HG02852 (cell line): Measurements from ENCODE around the gene PRKACB.

Experiments
- ATAC-seq: cut with Tn5 transposase; IDR thresholded peaks from one replicate; pipeline ENCODE4 v1.9.1; 2021; ENCODE audit warnings: mild to moderate bottlenecking, moderate library complexity; ENCODE audit not compliant: unreplicated experiment

Gene PRKACB

DNA sequence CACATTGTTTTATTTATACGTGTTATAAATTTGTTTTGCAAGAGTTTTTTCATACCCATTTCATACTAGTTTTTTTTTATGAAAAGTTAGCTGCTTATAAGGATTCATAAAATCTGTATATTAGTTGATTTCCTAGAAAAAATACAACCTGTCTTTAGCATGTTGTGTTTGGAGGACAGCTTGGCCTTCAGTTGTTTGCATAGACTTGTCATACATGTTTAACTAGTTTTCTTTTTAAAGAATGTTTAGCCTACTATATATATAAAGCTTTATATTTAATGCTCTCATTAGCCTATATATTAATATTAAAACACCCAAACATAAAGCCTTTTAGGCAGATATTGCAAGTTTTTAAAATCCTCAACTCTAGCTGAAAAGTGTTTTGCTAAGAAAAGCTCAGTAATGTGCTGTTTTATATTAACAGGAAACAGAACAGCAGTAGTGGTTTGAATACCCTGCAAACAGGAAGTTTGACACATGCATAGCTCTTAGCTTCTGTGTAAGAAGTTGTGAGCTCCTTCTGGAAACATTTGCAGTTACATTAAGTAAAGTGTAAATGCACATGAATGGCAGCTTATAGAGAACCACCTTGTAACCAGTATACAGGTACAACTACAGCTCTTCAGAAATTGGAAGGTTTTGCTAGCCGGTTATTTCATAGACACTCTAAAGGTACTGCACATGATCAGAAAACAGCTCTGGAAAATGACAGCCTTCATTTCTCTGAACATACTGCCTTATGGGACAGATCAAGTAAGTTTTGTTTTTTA is at the start of gene PRKACB:
TSS of gene PRKACB (plus strand) at position 476 of the 770 bp plus-strand sequence. CDS start at position 567, 91 bp downstream.
- peak; percentile 96 for ATAC-seq

- ATAC-seq = no peak
Measured at GRCh38 chr1:84095308-84095707, 48.8 kb upstream of the PRKACB start.

- no peak for ATAC-seq
Measured at GRCh38 chr1:84096176-84096575, 47.9 kb upstream of the PRKACB start.

DNA sequence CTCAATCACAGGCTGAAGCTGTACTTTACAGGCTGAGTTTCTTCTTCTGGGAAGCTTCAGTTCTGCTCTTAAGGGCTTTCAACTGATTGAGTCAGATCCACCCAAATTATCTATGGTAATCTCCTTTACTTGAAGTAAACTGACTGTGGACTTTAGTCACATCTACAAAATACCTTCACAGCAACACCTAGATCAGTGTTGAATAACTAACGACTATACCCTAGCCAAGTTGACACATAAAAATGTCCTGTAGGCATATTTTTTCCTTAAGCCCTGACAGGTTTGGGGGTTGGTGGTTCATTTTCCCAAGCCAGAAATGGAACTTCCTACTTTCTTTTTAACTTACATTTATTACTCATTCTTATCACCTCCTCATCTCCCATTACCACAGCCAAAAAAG is 42.9 kb upstream of the PRKACB start:
- ATAC-seq = no peak

DNA sequence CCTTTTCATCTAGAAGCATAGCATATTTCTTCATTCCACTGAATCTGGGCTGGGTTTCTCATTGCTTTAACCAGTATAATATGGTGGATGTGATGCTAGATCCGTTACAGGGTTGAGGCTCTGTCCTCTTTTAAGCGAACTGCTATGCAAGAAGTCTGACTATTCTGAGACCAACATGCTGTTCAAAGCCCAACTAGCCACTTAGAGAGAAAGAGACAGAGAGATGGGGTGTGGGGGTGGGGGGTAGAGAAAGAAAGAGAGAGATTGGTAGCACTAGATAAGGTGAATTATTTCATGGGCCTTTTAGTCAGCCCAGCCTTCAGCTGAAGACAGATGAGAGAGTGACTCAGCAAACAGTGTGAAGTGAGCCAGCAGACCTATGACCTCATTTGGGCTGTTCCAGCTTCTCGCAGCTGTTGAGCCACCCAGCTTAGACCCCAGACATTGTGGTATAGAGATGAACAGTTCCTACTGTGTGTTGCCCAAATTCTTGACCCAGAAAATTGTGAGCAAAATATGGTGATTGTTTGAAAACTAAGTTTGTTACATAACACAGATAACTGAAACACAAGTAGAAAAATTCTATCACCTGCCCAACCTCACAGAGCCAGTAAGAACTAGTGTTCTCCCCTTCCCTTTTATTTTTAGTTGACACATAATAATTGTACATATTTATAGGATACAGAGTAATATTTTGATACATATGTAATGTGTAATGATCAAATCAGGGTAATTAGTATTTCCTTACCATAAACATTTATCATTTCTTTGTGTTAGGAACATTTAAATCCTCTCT is 40.7 kb upstream of the PRKACB start:
- ATAC-seq = peak; percentile 76

- peak; percentile 83 for ATAC-seq
Measured at GRCh38 chr1:84107538-84107937, 36.5 kb upstream of the PRKACB start.

- ATAC-seq = peak; percentile 9
Measured at GRCh38 chr1:84107955-84108354, 36.1 kb upstream of the PRKACB start.

GRCh38 chr1:84108900-84109578 is 35.0 kb upstream of the PRKACB start:
- ATAC-seq = no peak

- no peak for ATAC-seq
Measured at GRCh38 chr1:84110629-84111028, 33.4 kb upstream of the PRKACB start.

- no peak for ATAC-seq
Measured at GRCh38 chr1:84116558-84116957, 27.5 kb upstream of the PRKACB start.

GRCh38 chr1:84117868-84118267 is 26.2 kb upstream of the PRKACB start:
- no peak for ATAC-seq

- ATAC-seq = no peak
Measured at GRCh38 chr1:84121360-84121759, 22.7 kb upstream of the PRKACB start.

- peak; percentile 85 for ATAC-seq
Measured at GRCh38 chr1:84122780-84123382, 21.2 kb upstream of the PRKACB start.

DNA sequence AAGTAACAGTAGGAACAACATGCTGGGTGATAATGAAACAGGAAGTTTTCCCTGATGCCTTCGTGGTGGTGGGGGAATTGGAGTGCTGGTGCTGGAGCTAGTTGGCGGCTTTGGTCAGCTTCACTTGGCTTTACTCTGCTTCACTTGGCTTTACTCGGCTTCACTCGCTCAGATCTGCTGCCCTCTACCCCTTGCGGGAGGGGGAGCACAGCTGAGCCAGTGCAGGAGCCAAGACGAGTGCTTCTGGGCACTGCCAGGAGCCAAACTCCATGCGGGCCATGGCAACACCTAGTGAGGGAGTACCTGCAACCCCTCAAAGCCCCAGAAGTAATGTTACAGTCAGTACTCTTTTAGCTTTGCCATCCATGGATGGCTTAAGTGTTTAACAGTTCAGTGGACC is 10.6 kb upstream of the PRKACB start:
- no peak for ATAC-seq

DNA sequence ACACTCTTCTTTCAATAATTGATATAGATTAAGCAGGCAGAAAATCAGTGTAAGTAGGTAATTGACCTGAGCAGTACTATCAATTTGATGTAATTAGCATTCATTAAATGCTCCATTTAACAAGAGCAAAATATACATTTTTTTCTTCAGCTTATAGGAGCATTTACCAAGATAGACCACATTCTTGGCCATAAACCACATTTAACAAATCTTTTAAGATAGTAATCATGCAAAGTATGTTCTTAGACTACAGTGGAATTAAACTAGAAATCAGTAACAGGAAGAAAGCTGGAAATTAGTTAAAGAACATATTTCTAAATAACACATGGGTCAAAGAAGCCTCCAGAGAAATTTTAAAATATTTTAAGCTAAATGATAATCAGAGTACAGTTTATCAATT is 8.7 kb upstream of the PRKACB start:
- ATAC-seq = no peak

DNA sequence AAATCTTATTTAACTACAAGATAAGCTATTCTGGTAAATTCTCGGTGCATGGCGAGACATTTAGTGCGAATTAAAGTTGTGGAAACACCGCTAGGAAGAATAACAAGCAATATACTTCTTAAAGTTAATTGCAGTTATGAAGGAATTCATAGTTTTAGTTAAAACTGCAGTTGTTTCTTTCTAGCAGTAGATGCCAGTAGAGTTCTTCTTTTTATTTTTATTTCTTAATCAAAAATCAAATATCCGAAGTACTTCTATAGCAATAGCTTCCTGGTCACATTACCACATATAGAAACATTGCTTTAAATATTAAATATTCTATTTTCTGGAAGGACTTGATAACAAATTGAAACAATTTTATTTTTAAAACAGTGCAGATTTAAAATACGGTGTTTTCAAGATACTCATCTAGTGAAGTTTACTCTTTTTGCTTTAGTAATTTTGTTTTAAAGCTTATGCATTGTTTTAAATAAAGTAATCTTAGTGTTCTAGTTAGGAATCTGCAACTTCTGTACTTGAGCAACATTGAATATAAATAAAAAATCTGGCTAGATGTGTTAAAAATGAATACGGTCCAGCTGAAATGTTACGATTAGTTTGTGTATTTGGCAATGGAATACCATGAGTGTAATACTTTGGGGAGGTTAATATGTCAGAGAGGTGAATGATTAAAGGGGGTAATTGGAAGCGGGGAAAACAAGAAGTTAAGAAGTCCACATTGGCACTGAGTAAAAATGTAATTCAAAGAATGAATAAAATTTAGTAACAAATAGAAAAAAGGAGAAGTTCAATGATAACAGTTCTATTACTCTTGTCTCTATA is 2.7 kb upstream of the PRKACB start:
- ATAC-seq = no peak

DNA sequence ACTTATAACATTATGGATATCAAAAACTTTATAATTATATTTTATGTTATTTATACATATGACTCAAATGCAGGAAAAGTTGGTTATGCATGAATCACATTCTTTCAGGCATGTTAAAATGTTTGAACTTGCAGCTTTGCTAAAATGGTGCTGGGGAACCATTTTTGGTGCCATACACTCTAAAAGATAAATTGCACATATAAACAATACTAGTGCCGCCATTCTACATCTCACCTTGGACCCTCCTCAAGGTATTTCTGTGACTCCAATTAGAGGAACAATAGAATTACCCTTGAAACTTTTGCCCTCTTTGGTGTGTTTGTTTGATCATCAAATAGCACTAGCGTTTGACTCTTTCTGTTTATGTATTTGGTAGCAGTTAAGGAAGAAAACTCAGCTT is 997 bp downstream of the PRKACB start:
- ATAC-seq = no peak

DNA sequence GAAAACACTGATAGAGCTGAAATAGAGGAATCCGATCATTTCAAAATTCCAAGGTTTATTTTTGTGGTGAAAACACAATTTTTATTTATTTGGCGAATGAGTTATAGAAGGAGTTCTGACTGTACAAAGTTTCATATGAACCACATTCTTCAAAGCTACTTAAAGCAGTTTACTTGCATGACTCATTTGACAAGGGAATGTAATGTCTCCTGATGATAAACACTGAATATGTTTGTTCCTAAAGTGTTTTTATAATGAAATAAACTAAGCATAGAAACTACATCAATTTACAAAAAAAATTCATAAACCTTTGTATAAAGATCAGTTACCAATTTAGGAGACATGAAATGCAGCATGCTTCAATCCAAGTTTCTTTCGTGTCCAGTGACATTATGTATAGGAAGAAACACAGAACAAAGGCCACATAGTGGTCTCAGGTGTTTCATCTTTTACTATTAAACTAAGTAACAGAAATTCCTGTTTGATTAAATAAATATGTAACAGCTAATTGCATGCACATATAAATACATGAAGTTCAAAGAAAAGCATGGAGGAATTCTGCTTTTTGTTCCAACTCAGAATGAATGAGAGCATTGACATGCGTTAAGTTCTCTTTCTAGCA is 2.5 kb downstream of the PRKACB start:
- no peak for ATAC-seq

GRCh38 chr1:84148758-84149157 is 4.7 kb downstream of the PRKACB start:
- ATAC-seq = no peak

- ATAC-seq = peak; percentile 95
Measured at GRCh38 chr1:84152649-84153056, 8.6 kb downstream of the PRKACB start.
